Stomach (tissue), 9 donors: ENCODE measurements around the gene FOXJ3. TPM values are rescaled to one million over a fixed set of nuclear protein-coding genes. Genes with fewer than 3 reads are reported as not detected.

ENCODE experiments used
- DNase-seq, 2 donors: peaks; one replicate each; pipeline versions ENCODE4 v3.0.0 to v3.0.0-alpha.2; 2013 to 2019
- H3K27ac ChIP-seq, 5 donors: fragments of 200-600 bp in 4 of 5; sonication (generic) in 4 of 5; one replicate each; pipeline ENCODE4 v1.5.1; 2013 to 2019; ENCODE audit warnings: mild to moderate bottlenecking in 1 of 5, moderate library complexity in 1 of 5
- H3K27me3 ChIP-seq, 3 donors: fragments of 200-600 bp; sonication (generic); one replicate each; pipeline ENCODE4 v1.5.1; 2017 to 2019; ENCODE audit warnings: mixed run types in 1 of 3
- H3K36me3 ChIP-seq, 4 donors: fragments of 200-600 bp; sonication (generic); 1 replicate in 3 of 4; 2 replicates in 1 of 4; pipeline ENCODE4 v1.5.1; 2016 to 2019
- H3K4me1 ChIP-seq, 4 donors: fragments of 200-600 bp; sonication (generic); one replicate each; pipeline ENCODE4 v1.5.1; 2016 to 2019
- H3K4me3 ChIP-seq, 4 donors: fragments of 200-600 bp; sonication (generic) in 3 of 4; one replicate each; pipeline ENCODE4 v1.5.1; 2016 to 2019; ENCODE audit warnings: mild to moderate bottlenecking in 1 of 4
- H3K9me3 ChIP-seq, 4 donors: fragments of 200-600 bp; sonication (generic); one replicate each; pipeline ENCODE4 v1.5.1; 2016 to 2019
- EP300 ChIP-seq: sonication (generic); formaldehyde crosslinking; IDR thresholded peaks from one replicate; pipeline ENCODE4 v1.6.1; 2017; ENCODE audit warnings: antibody characterized with exemption
- POLR2A ChIP-seq, 4 donors: fragments of 450-650 bp; IDR thresholded peaks; one replicate each; pipeline ENCODE4 v1.6.1; 2016; ENCODE audit warnings: antibody characterized with exemption in 4 of 4, control low read depth in 2 of 4, mild to moderate bottlenecking in 1 of 4, moderate library complexity in 1 of 4
- POLR2AphosphoS5 ChIP-seq, 3 donors: sonication (generic); formaldehyde crosslinking; IDR thresholded peaks; one replicate each; pipeline ENCODE4 v1.6.1; 2016; ENCODE audit warnings: antibody characterized with exemption in 3 of 3
- WGBS, 5 donors: extraction: QIAGEN DNeasy Blood & Tissue Kit in 3 of 5; methylation state at CpG; one replicate each; pipeline versions ENCODE4 v1.1.5 to v1.1.7; 2013 to 2018; 5-methylcytosine and 5-hydroxymethylcytosine counted together
- intact Hi-C: fragments of 100-400 bp; cut with DNase I; formaldehyde crosslinking; loops from one replicate; pipeline ENCODE4 v1.15.1; 2023; ENCODE audit warnings: low total_unique reads
- polyA plus RNA-seq, 3 donors: library from polyadenylated mRNA; stranded (reverse); fragments of 200-250 nt; gene quantifications; one replicate each; pipeline ENCODE4 v1.2.3, GENCODE V29; 2013
- total RNA-seq, 5 donors: library from RNA; depleted of rRNA; stranded (reverse); fragments of >200 nt; gene quantifications; one replicate each; pipeline versions ENCODE4 v1.1.0 to v1.2.3, GENCODE V29; 2014 to 2016
- TF ChIP-seq, protein P1 (sequence below), 7 experiments: fragments of 450-650 bp in 4 of 7; fragments of 200-600 bp in 3 of 7; sonication (generic) in 3 of 7; IDR thresholded peaks; one replicate each; pipeline ENCODE4 v1.5.1; 2016 to 2019; ENCODE audit warnings: antibody characterized with exemption in 7 of 7, control low read depth in 2 of 7, mild to moderate bottlenecking in 1 of 7
- donor health status: healthy with polysubstance abuse.
- donor health status: Bipolar disorder and iron deficiency.
- donor health status: healthy.

FOXJ3 gene
- total and polyA plus RNA-seq, 8 donors = 8.3 to 57.3 (median 12.3) TPM

DNA sequence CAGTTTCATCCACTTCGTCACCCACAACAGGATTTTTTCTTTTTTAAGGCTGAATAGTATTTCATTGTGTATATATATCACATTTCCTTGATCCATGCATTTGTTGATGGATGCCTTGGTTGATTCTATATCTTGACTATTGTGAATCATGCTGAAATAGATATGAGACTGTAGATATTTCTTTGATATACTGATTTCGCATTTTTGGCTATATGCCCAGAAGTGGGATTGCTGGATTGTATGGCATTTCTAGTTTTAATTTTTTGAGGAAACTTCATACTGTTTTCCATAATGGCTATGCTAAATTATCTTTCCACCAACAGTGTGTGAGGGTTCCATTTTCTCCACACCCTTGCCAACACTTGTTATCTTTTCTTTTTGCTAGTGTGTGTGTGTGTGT lies 176.8 kb downstream of the FOXJ3 start:
- TF ChIP-seq EP300 (no peak), POLR2AphosphoS5 (IDR thresholded peaks at IDR 0.05) (no peak), POLR2A (IDR thresholded peaks at IDR 0.05) (no peak)
- TF ChIP-seq, protein P1, sequence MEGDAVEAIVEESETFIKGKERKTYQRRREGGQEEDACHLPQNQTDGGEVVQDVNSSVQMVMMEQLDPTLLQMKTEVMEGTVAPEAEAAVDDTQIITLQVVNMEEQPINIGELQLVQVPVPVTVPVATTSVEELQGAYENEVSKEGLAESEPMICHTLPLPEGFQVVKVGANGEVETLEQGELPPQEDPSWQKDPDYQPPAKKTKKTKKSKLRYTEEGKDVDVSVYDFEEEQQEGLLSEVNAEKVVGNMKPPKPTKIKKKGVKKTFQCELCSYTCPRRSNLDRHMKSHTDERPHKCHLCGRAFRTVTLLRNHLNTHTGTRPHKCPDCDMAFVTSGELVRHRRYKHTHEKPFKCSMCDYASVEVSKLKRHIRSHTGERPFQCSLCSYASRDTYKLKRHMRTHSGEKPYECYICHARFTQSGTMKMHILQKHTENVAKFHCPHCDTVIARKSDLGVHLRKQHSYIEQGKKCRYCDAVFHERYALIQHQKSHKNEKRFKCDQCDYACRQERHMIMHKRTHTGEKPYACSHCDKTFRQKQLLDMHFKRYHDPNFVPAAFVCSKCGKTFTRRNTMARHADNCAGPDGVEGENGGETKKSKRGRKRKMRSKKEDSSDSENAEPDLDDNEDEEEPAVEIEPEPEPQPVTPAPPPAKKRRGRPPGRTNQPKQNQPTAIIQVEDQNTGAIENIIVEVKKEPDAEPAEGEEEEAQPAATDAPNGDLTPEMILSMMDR (IDR thresholded peaks at IDR 0.05) = no peak
- Histone ChIP-seq H3K36me3 (no peaks in the 10 kb centered on the region), H3K4me3 (no peak overlapping the region), H3K9me3 (peaks cover 0 to 15% (median 12%) of the 10 kb centered on the region in 4 donors), H3K27ac (no peak overlapping the region), H3K4me1 (peaks cover 0 to 5% (median 2%) of the 10 kb centered on the region in 4 donors), H3K27me3 (no peaks in the 10 kb centered on the region)
- WGBS, 5 donors = 61 to 70% (median 70%) methylated on average over 2 of the region's 2 CpGs
- intact Hi-C loops = no loop called here
- DNase-seq = no peak

DNA sequence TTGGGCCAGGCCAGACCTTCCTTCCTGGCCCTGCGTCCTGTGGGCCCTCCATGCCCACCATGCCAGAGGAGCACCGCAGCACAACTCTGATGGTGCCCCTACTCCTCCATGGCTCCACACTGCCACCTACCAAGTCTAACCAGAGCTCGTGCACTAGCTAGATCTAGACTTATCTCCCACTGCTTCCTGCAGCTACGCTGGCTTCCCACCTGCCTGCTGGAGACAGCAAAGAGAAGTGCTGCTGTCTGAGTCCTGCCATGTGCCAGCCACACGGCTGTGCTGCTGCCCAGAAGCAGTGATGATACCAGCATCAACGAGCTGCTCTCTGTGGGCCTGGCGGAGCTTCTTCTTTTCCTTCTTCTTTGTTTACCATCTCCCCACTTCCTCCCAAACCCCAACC lies 177.4 kb downstream of the FOXJ3 start:
- Histone ChIP-seq H3K36me3 (no peaks in the 10 kb centered on the region), H3K27ac (no peak overlapping the region), H3K4me1 (peaks cover 0 to 10% (median 6%) of the 10 kb centered on the region in 4 donors), H3K27me3 (no peaks in the 10 kb centered on the region), H3K9me3 (peaks cover 0 to 15% (median 12%) of the 10 kb centered on the region in 4 donors), H3K4me3 (no peak overlapping the region)
- WGBS, 5 donors = 61 to 69% (median 64%) methylated on average over 7 of the region's 7 CpGs
- TF ChIP-seq POLR2A (IDR thresholded peaks at IDR 0.05) = no peak
- TF ChIP-seq EP300 = no peak
- TF ChIP-seq, protein P1 (IDR thresholded peaks at IDR 0.05) = no peak
- TF ChIP-seq POLR2AphosphoS5 (IDR thresholded peaks at IDR 0.05) = no peak
- intact Hi-C loops = no loop called here
- no peak for DNase-seq

DNA sequence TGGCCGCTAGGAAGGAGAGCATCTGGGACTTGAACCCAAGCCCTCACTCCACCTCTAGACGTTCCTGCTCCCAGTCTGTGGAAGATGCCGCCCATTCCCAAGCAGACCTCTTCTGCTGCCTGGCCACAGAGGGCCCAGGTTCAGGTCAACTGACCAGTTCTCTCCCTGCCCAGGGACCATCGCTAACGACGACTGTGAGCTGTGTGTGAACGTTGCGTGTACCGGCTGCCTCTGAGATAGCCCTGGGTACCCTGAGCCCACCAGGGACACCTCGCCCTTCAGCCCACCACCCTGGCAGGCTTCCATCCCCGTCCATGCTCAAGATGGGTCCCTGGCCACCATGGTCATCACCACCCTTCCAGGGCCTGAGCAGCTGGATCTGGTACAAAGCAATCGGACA lies 179.7 kb downstream of the FOXJ3 start:
- peaks cover 0 to 6% (median 0%) of the 10 kb centered on the region in 3 donors for H3K27me3 ChIP-seq
- peaks cover 0 to 15% (median 12%) of the 10 kb centered on the region in 4 donors for H3K4me1 ChIP-seq
- H3K4me3 ChIP-seq = no peak overlapping the region
- H3K27ac ChIP-seq = no peak overlapping the region
- no peak for DNase-seq
- intact Hi-C loops = no loop called here
- 85 to 92% (median 89%) methylated on average over 10 to 12 of the region's 12 CpGs for WGBS, 5 donors
- TF ChIP-seq, protein P1 (IDR thresholded peaks at IDR 0.05) = no peak
- TF ChIP-seq POLR2A (IDR thresholded peaks at IDR 0.05) (no peak), EP300 (no peak), POLR2AphosphoS5 (IDR thresholded peaks at IDR 0.05) (no peak)
- no peaks in the 10 kb centered on the region for H3K36me3 ChIP-seq
- H3K9me3 ChIP-seq = peaks cover 0 to 2% (median 1%) of the 10 kb centered on the region in 4 donors

DNA sequence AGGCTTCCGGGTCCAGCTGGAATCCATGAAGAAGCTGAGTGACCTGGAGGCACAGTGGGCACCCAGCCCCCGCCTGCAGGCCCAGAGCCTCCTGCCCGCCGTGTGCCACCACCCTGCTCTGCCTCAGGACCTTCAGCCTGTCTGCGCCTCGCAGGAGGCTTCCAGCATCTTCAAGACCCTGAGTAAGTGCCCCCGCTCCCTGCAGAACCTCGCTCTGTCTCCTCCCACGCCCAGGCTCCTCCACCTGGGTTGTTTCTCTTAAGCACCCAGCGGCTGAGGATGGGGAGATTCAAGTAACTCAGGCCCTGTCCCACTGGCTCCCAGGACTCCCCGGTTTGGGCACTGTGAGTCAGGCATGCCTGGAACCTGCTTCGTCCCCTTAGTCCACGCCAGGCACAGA lies 180.3 kb downstream of the FOXJ3 start:
- intact Hi-C loops = no loop called here
- no peak for TF ChIP-seq POLR2A (IDR thresholded peaks at IDR 0.05)
- TF ChIP-seq EP300 = no peak
- no peak for TF ChIP-seq POLR2AphosphoS5 (IDR thresholded peaks at IDR 0.05)
- TF ChIP-seq, protein P1 (IDR thresholded peaks at IDR 0.05) = no peak
- 85 to 92% (median 89%) methylated on average over 9 to 13 of the region's 13 CpGs for whole genome bisulfite sequencing, 5 donors
- Histone ChIP-seq H3K27ac (no peak overlapping the region), H3K4me3 (no peak overlapping the region), H3K27me3 (peaks cover 0 to 6% (median 0%) of the 10 kb centered on the region in 3 donors), H3K9me3 (no peaks in the 10 kb centered on the region), H3K4me1 (peaks cover 0 to 15% (median 12%) of the 10 kb centered on the region in 4 donors), H3K36me3 (no peaks in the 10 kb centered on the region)
- DNase-seq = no peak
